Endothelial cell of umbilical vein (primary cell): Measurements from ENCODE around the gene DHRS12. TPM values are rescaled to one million over a fixed set of nuclear protein-coding genes. Genes with fewer than 3 reads are reported as not detected.

Experiments used
- BruUV-seq: library from RNA; stranded (reverse); fragments of 400-500 nt; replicated peaks from 2 replicates; lab custom pipeline; 2021; lab: Mats Ljungman, UMichigan
- CTCF ChIA-PET: fragments of 300-600, 350-600 bp; sonication (Branson Sonifier 250); formaldehyde crosslinking; loops from one replicate; lab custom pipeline; 2021; ENCODE audit warnings: antibody characterized with exemption, inconsistent platforms; lab: Charles Lee
- POLR2A ChIA-PET: fragments of 300-600, 350-600 bp; sonication (Branson Sonifier 250); formaldehyde crosslinking; loops from one replicate; lab custom pipeline; 2021; ENCODE audit warnings: antibody characterized with exemption, inconsistent platforms; lab: Charles Lee
- DNase-seq: peaks from one replicate; pipeline ENCODE4 v3.0.0-alpha.2; 2011; ENCODE audit warnings: low read depth, low spot score
- FAIRE-seq: peaks from 2 replicates; lab custom pipeline; 2011; peaks lifted over from hg19 to GRCh38; lab: Jason Lieb, UNC
- H2AFZ ChIP-seq: 2 replicates; pipeline ENCODE4 v1.6.0; 2012; ENCODE audit warnings: low read depth, low read length, control low read depth, inconsistent platforms
- H3K27ac ChIP-seq: 2 replicates; pipeline ENCODE4 v1.5.1; 2011; ENCODE audit warnings: low read depth, mild to moderate bottlenecking, control low read depth, low read length, moderate library complexity; ENCODE audit not compliant: insufficient read depth
- H3K27me3 ChIP-seq, 2 experiments: 2 replicates each; pipeline versions ENCODE4 v1.6.0 to v1.6.1; 2011; ENCODE audit warnings: low read length in 2 of 2, mixed read lengths in 1 of 2; ENCODE audit not compliant: control insufficient read depth in 2 of 2, insufficient read depth in 2 of 2
- H3K36me3 ChIP-seq, 2 experiments: 2 replicates in 1 of 2; 3 replicates in 1 of 2; pipeline ENCODE4 v1.5.1; 2011; ENCODE audit warnings: low read length in 2 of 2, mild to moderate bottlenecking in 1 of 2, moderate library complexity in 1 of 2; ENCODE audit not compliant: control insufficient read depth in 2 of 2, insufficient read depth in 2 of 2; ENCODE audit errors: extremely low read depth in 1 of 2
- H3K4me1 ChIP-seq: 3 replicates; pipeline ENCODE4 v1.5.1; 2011; ENCODE audit warnings: mild to moderate bottlenecking, low read length; ENCODE audit not compliant: control insufficient read depth, insufficient read depth; ENCODE audit errors: extremely low read depth
- H3K4me2 ChIP-seq: 2 replicates; pipeline ENCODE4 v1.6.1; 2011; ENCODE audit warnings: low read length, control low read depth, mixed read lengths; ENCODE audit not compliant: insufficient read depth
- H3K4me3 ChIP-seq, 3 experiments: fragments of 200-600 bp in 1 of 3; sonication (generic), shearing (Covaris generic) in 1 of 3; replicated peaks in 1 of 3; 2 replicates each; pipeline ENCODE4 v1.5.1; 2011 to 2016; ENCODE audit warnings: control low read depth in 3 of 3, low read length in 3 of 3, mild to moderate bottlenecking in 2 of 3, inconsistent platforms in 1 of 3, low read depth in 1 of 3, moderate library complexity in 1 of 3; ENCODE audit not compliant: insufficient read depth in 1 of 3
- H3K79me2 ChIP-seq: 2 replicates; pipeline ENCODE4 v1.6.0; 2012; ENCODE audit warnings: low read length, inconsistent platforms; ENCODE audit not compliant: control insufficient read depth, insufficient read depth
- H3K9ac ChIP-seq: replicated peaks from 2 replicates; pipeline ENCODE3; 2011; ENCODE audit warnings: low read length, control low read depth; ENCODE audit not compliant: insufficient read depth; ENCODE audit errors: extremely low read depth
- H3K9me1 ChIP-seq: replicated peaks from 3 replicates; pipeline ENCODE4 v1.6.0; 2011; ENCODE audit warnings: mild to moderate bottlenecking, low read length; ENCODE audit not compliant: control insufficient read depth, insufficient read depth; ENCODE audit errors: extremely low read depth
- H3K9me3 ChIP-seq: replicated peaks from 2 replicates; pipeline ENCODE4 v1.5.1; 2012; ENCODE audit warnings: low read length, inconsistent platforms; ENCODE audit not compliant: control insufficient read depth, insufficient read depth
- H4K20me1 ChIP-seq: replicated peaks from 2 replicates; pipeline ENCODE3; 2011; ENCODE audit warnings: mild to moderate bottlenecking, low read length; ENCODE audit not compliant: control insufficient read depth, insufficient read depth; ENCODE audit errors: extremely low read depth
- CTCF ChIP-seq, 2 donors: IDR thresholded peaks; 1 replicate in 1 of 2; 2 replicates in 1 of 2; pipeline ENCODE4 v1.5.1; 2011; ENCODE audit warnings: low read length in 2 of 2, mild to moderate bottlenecking in 2 of 2, moderate library complexity in 2 of 2, control low read depth in 1 of 2, inconsistent platforms in 1 of 2, low read depth in 1 of 2; ENCODE audit not compliant: insufficient read depth in 1 of 2; ENCODE audit errors: extremely low read depth in 1 of 2
- EZH2 ChIP-seq: IDR thresholded peaks from 2 replicates; pipeline ENCODE4 v1.6.1; 2012; ENCODE audit warnings: borderline replicate concordance, low read depth, mild to moderate bottlenecking, moderate library complexity, low read length, inconsistent platforms; ENCODE audit not compliant: severe bottlenecking
- FOS ChIP-seq: IDR thresholded peaks from 2 replicates; pipeline ENCODE4 v1.6.1; 2011; ENCODE audit warnings: mild to moderate bottlenecking, low read length, moderate library complexity, borderline replicate concordance; ENCODE audit not compliant: insufficient read depth
- GATA2 ChIP-seq: IDR thresholded peaks from 2 replicates; pipeline ENCODE4 v1.7.0; 2011; ENCODE audit warnings: low read depth, mild to moderate bottlenecking, moderate library complexity, mixed read lengths, low read length; ENCODE audit not compliant: insufficient read length, insufficient read depth
- JUN ChIP-seq: IDR thresholded peaks from 2 replicates; pipeline ENCODE4 v1.6.1; 2011; ENCODE audit warnings: borderline replicate concordance, low read depth; ENCODE audit not compliant: insufficient read length, insufficient read depth
- POLR2AphosphoS5 ChIP-seq: IDR thresholded peaks from 2 replicates; pipeline ENCODE4 v1.6.1; 2012; ENCODE audit warnings: low read depth, mild to moderate bottlenecking, control low read depth, low read length, moderate library complexity; ENCODE audit not compliant: insufficient read depth
- dilution Hi-C: fragments of 300-500 bp; cut with MboI; formaldehyde crosslinking; loops from one replicate; pipeline ENCODE4 v1.15.0; 2019; ENCODE audit warnings: low sequenced_read_pairs; ENCODE audit not compliant: extremely low pct_ligation_motif_present
- intact Hi-C: fragments of 100-400 bp; cut with micrococcal nuclease; formaldehyde crosslinking; loops from one replicate; pipeline ENCODE4 v1.10.0; 2022
- polyA plus RNA-seq, 4 experiments: library from polyadenylated mRNA; depleted of rRNA in 3 of 4; stranded (reverse) in 3 of 4; unstranded in 1 of 4; fragments of >200 nt; gene quantifications; 2 replicates each; pipeline versions ENCODE4 v1.2.1 to v1.2.3, GENCODE V29; 2011 to 2012; ENCODE audit warnings: missing spikeins in 1 of 4
- total RNA-seq: library from RNA; stranded (reverse); gene quantifications from 2 replicates; pipeline ENCODE4 v1.2.3, GENCODE V29; 2021

The DHRS12 gene
- total and polyA plus RNA-seq, 2 donors (not counting 3 experiments of a cell fraction or from before 2014, with no cell fraction given): 8.9 to 9.1 TPM

DNA sequence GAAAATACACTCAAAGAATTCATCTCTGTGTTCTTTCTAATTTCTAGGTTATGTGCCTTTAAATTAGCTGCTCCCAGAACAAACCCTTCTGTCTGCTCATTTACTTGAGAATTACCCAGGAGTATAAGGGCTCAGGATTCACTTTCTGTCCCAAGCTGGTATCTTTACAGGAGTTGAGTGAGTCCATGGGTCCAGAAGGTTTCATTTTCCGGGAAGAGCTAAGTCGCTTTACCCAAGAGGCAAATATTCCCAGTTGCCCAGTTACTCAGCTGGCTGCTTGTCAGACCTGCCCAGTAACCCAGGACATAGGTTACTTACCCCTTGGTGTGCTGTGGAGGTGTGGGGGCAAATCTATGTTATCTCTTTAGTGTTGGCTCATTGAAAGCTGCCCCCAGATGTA lies 47.3 kb downstream of the DHRS12 start:
- Histone ChIP-seq H4K20me1 (no peaks in the 10 kb centered on the region), H3K36me3 (no peaks in the 10 kb centered on the region), H3K9me3 (no peaks in the 10 kb centered on the region), H3K4me1 (no peaks in the 10 kb centered on the region), H3K9me1 (no peaks in the 10 kb centered on the region), H3K4me3 (no peak overlapping the region), H2AFZ (no peak overlapping the region), H3K27ac (no peak overlapping the region), H3K4me2 (no peak overlapping the region), H3K79me2 (no peaks in the 10 kb centered on the region), H3K9ac (no peak overlapping the region), H3K27me3 (no peaks in the 10 kb centered on the region)
- intact Hi-C loops (no loop called here), dilution Hi-C loops (no loop called here)
- ChIA-PET CTCF (interaction anchor here (0.8 to 1.9 kb wide), 3 partner anchors 16 to 631 kb away, joined by 3 to 4 read pairs (median 4); no protein-coding TSS in a partner anchor), POLR2A (interaction anchor here (1.0 kb wide), 1 partner anchor 304 kb away, joined by 4 read pairs; the partner anchor contains the start of gene INTS6)
- DNase-seq (no peak), FAIRE-seq (no peak)
- TF ChIP-seq CTCF (IDR thresholded peaks at IDR 0.05; ENCODE audit: extremely low read depth in 1 of 2, insufficient read depth in 1 of 2, low read depth in 1 of 2, low read length in 2 of 2) (no peak), JUN (no peak), GATA2 (no peak), EZH2 (no peak), FOS (no peak), POLR2AphosphoS5 (no peak)
- BruUV-seq: no TSS peak
